ENCODE measurements around the gene GSTM1. TPM values are rescaled to one million over a fixed set of nuclear protein-coding genes. Genes with fewer than 3 reads are reported as not detected.
"Not testable (repeated sequence)": the region's sequence is repeated elsewhere in the genome, so short reads cannot be mapped to it uniquely, and the experiment has no call there.

GSTM1 gene
- total RNA-seq, 4 donors from 2014 or later: 93.7 TPM; not detected in 3

DNA sequence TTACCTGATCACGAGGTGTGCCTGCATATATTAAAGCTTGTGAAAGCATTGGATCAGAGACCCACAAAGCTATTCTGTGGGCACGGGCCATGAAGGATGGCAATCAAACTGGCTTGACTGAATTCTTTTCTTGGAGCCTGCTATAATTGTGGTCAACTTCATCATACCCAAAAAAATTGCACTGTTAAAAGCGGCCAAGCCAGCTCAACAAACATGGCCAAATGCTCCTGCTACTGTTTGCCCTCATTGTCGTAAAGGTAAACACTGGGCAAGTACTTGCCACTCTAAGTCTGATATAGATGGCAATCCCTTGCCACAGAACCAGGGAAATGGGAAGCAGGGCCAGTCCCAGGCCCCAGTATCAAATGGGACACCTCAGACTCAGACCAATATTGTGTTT lies 17.8 kb downstream of the GSTM1 start:
- Histone ChIP-seq H3K36me3 (no peaks in the 10 kb centered on the region), H3K4me1 (no peaks in the 10 kb centered on the region), H3K4me3 (no peak overlapping the region), H3K9me3 (no peaks in the 10 kb centered on the region), H3K27ac (no peak overlapping the region), H3K27me3 (no peaks in the 10 kb centered on the region)
- TF ChIP-seq, protein P1, sequence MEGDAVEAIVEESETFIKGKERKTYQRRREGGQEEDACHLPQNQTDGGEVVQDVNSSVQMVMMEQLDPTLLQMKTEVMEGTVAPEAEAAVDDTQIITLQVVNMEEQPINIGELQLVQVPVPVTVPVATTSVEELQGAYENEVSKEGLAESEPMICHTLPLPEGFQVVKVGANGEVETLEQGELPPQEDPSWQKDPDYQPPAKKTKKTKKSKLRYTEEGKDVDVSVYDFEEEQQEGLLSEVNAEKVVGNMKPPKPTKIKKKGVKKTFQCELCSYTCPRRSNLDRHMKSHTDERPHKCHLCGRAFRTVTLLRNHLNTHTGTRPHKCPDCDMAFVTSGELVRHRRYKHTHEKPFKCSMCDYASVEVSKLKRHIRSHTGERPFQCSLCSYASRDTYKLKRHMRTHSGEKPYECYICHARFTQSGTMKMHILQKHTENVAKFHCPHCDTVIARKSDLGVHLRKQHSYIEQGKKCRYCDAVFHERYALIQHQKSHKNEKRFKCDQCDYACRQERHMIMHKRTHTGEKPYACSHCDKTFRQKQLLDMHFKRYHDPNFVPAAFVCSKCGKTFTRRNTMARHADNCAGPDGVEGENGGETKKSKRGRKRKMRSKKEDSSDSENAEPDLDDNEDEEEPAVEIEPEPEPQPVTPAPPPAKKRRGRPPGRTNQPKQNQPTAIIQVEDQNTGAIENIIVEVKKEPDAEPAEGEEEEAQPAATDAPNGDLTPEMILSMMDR (IDR thresholded peaks at IDR 0.05): no peak
- TF ChIP-seq POLR2A (IDR thresholded peaks at IDR 0.05): no peak
- no peak for DNase-seq

DNA sequence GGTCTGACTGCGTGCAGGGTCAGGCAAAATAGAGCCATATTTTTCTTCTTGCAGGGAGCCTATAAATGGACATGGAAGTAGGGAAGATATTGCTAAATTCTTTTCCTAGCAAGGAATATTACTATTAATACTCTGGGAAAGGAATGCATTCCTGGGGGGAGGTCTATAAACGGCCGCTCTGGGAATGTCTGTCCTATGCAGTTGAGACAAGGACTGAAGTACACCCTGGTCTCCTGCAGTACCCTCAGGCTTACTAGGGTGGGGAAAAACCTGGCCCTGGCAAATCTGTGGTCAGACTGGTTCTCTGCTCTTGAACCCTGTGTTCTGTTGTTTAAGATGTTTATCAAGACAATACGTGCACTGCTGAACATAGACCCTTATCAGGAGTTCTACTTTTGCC lies 21.3 kb downstream of the GSTM1 start:
- DNase-seq, H3K4me3 ChIP-seq, H3K27me3 ChIP-seq, H3K36me3 ChIP-seq, H3K4me1 ChIP-seq, H3K27ac ChIP-seq, H3K9me3 ChIP-seq: not testable (repeated sequence)

DNA sequence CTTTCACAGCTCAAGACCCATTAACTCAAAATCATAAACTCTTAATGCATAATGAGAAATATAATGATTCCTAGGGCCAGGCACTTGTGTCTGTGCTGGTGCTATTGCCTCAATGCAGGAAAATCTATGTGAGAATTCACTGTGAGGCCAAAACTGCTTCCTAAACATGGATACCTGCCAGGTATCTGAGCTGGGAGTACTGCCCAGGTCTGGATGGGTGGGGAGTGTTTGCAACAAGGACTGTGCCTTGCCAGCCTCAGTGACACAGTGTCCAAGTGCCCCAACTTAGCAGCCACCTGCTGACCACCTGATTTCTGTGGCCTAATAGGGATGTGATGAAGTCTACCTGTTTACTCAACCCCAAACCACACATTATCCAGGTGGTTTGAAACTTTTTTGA lies 22.2 kb downstream of the GSTM1 start:
- H3K4me3 ChIP-seq, H3K9me3 ChIP-seq, H3K4me1 ChIP-seq, DNase-seq, H3K27ac ChIP-seq, H3K27me3 ChIP-seq, H3K36me3 ChIP-seq: not testable (repeated sequence)

DNA sequence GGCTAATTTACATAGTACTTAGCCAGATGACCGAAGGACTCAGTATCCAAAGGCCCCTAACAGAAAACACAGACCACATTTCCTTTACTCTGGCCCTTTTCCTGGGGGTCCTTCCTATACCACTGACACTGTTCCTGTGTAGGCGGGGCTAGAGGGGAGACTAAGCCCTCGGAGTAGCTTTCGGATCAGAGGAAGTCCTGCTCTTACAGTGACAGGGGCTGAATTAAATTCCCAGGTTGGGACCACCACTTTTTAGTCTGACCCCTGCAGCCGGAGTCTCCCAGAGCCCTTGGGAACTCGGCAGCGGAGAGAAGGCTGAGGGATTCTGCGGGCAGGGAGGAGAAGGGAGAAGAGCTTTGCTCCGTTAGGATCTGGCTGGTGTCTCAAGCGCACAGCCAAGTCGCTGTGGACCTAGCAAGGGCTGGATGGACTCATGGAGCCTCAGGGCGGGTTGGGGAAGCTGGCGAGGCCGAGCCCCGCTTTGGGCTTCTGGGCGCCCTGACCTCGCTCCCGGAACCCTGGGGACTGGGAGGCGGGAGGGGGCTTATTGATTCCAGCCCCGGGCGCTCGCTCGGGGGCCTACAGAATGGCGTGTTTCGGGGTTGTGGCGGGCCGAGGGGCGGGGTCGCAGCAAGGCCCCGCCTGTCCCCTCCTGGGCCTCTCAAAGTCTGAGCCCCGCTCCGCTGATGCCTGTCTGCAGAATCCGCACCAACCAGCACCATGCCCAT lies 24.1 kb downstream of the GSTM1 start, which contains the start of gene GSTM5:
GSTM5 (plus strand) TSS at position 659 of the 728 bp plus-strand sequence; CDS start at position 721, 62 bp downstream.
- not testable (repeated sequence) for H3K27me3 ChIP-seq, H3K4me1 ChIP-seq, H3K36me3 ChIP-seq, DNase-seq, H3K9me3 ChIP-seq
- H3K27ac ChIP-seq: peak within 1 kb of the TSS in 1 of 4 donors; percentile 30
- peak within 1 kb of the TSS in 2 of 4 donors; percentile 37 to 38 for H3K4me3 ChIP-seq

DNA sequence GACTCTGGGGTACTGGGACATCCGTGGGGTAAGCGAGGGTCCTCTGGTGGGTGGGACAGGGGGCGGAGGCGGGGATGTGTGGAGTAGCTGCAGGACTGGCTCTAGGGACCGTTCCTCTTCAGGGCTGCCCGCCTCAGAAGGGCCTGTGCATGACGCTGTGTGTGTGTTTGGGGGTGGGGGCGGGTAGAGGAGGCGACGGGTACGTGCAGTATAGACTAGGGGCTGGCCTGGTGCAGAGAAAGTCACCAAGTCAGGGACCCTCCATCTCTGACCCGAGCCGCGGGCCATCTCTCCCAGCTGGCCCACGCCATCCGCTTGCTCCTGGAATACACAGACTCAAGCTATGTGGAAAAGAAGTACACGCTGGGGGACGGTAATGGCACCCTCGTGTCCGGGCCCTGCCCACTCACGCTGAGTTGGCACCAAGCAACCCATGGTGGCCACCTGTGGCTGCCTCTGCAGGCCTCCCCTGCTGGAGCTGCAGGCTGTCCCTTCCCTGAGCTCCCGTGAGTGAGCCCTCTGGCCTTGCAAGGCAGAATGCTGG lies 24.8 kb downstream of the GSTM1 start:
- peak overlapping the region in 1 of 4 donors; percentile 30 for H3K27ac ChIP-seq
- TF ChIP-seq POLR2A (IDR thresholded peaks at IDR 0.05): no peak
- no peaks in the 10 kb centered on the region for H3K4me1 ChIP-seq
- DNase-seq: no peak
- no peaks in the 10 kb centered on the region for H3K9me3 ChIP-seq
- H3K4me3 ChIP-seq: peak overlapping the region in 2 of 4 donors; percentile 37 to 38
- H3K27me3 ChIP-seq: no peaks in the 10 kb centered on the region
- no peaks in the 10 kb centered on the region for H3K36me3 ChIP-seq

DNA sequence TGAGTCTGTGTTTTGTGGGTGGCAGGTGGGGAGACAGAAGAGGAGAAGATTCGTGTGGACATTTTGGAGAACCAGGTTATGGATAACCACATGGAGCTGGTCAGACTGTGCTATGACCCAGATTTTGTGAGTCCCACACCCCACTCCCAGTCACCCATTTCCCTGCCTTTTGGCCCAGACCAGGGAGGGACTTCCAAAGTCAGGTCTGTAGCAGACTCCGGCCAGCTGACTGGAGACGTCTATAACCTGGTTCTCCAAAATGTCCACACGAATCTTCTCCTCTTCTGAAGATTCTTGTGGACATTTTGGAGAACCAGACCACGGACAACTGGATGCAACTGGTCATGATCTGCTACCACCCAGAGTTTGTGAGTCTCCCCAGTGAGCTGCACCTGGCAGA lies 26.0 kb downstream of the GSTM1 start:
- Histone ChIP-seq H3K36me3 (no peaks in the 10 kb centered on the region), H3K27ac (no peak overlapping the region), H3K4me3 (no peak overlapping the region), H3K27me3 (no peaks in the 10 kb centered on the region), H3K4me1 (no peaks in the 10 kb centered on the region), H3K9me3 (no peaks in the 10 kb centered on the region)
- TF ChIP-seq, protein P1 (IDR thresholded peaks at IDR 0.05): no peak
- no peak for TF ChIP-seq POLR2A (IDR thresholded peaks at IDR 0.05)
- DNase-seq: no peak

DNA sequence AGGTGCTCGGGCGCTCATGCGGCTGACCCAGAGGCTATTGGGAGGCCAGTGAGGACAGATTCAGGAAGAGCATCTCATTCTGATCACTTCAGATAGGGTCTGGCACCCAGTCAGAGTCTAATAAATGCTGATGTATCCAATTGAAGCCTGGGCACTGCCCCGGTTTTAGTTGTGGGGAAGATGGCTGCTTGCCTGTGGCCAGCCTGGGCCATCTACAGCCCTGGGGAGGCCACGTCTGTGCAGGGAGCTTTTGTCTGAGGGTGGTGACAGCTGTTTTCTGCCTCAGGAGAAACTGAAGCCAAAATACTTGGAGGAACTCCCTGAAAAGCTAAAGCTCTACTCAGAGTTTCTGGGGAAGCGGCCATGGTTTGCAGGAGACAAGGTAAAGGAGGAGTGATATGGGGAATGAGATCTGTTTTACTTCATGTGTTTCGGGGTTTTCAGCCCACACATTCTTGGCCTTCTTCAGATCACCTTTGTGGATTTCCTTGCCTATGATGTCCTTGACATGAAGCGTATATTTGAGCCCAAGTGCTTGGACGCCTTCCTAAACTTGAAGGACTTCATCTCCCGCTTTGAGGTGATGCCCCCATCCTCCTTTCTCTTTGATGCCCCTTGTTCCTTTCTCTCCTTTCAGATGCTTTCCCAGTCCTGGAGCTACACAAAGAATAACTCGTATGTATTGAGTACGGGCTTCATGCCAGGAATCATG lies 27.2 kb downstream of the GSTM1 start:
- no peaks in the 10 kb centered on the region for H3K4me1 ChIP-seq
- H3K9me3 ChIP-seq: no peaks in the 10 kb centered on the region
- no peaks in the 10 kb centered on the region for H3K36me3 ChIP-seq
- H3K27ac ChIP-seq: no peak overlapping the region
- TF ChIP-seq, protein P1 (IDR thresholded peaks at IDR 0.05): no peak
- no peak for TF ChIP-seq POLR2A (IDR thresholded peaks at IDR 0.05)
- no peak overlapping the region for H3K4me3 ChIP-seq
- no peaks in the 10 kb centered on the region for H3K27me3 ChIP-seq
- no peak for DNase-seq

Data from Peyer's patch (tissue), 4 donors.